ENCODE measurements around the gene PNPLA5. TPM values are rescaled to one million over a fixed set of nuclear protein-coding genes. Genes with fewer than 3 reads are reported as not detected.

PNPLA5 gene
- total and polyA plus RNA-seq, 4 donors = not detected

DNA sequence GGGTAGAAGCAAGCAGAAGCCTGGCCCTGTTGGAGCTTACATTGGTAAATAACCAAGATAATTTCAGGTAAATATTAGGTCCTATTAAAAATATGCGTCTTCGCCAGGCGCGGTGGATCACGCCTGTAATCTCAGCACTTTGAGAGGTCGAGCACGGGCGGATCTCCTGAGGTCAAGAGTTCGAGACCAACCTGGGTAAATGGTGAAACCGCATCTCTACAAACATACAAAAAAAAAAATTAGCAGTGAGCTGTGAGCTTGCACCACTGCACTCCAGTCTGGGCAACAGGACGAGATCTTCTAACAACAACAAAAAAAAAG lies 29.0 kb downstream of the PNPLA5 start:
- Histone ChIP-seq H3K27me3 (ENCODE audit: control insufficient read depth in 3 of 3, insufficient read depth in 3 of 3, low read length in 2 of 3) (peaks cover 0 to 35% (median 23%) of the 10 kb centered on the region in 3 donors), H3K4me3 (no peak overlapping the region), H3K36me3 (ENCODE audit: control insufficient read depth in 4 of 4, insufficient read depth in 4 of 4, low read length in 4 of 4) (no peaks in the 10 kb centered on the region), H3K9me3 (ENCODE audit: control insufficient read depth in 4 of 4, insufficient read depth in 3 of 4, low read length in 3 of 4) (peaks cover 0 to 5% (median 0%) of the 10 kb centered on the region in 4 donors), H3K4me1 (ENCODE audit: control insufficient read depth in 5 of 5, insufficient read depth in 5 of 5, low read length in 5 of 5) (peaks cover 0 to 4% (median 0%) of the 10 kb centered on the region in 5 donors), H3K9ac (ENCODE audit: insufficient read depth in 1 of 2, low read length in 2 of 2) (no peak overlapping the region), H3K27ac (ENCODE audit: low read depth in 1 of 2, low read length in 1 of 2) (no peak overlapping the region)
- WGBS, 2 donors = 75 to 83% methylated on average over 11 of the region's 11 CpGs
- no peak for ATAC-seq (ENCODE audit: insufficient read depth, low FRiP score)
- no peak for DNase-seq
- TF ChIP-seq, protein P1, sequence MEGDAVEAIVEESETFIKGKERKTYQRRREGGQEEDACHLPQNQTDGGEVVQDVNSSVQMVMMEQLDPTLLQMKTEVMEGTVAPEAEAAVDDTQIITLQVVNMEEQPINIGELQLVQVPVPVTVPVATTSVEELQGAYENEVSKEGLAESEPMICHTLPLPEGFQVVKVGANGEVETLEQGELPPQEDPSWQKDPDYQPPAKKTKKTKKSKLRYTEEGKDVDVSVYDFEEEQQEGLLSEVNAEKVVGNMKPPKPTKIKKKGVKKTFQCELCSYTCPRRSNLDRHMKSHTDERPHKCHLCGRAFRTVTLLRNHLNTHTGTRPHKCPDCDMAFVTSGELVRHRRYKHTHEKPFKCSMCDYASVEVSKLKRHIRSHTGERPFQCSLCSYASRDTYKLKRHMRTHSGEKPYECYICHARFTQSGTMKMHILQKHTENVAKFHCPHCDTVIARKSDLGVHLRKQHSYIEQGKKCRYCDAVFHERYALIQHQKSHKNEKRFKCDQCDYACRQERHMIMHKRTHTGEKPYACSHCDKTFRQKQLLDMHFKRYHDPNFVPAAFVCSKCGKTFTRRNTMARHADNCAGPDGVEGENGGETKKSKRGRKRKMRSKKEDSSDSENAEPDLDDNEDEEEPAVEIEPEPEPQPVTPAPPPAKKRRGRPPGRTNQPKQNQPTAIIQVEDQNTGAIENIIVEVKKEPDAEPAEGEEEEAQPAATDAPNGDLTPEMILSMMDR (IDR thresholded peaks at IDR 0.05; ENCODE audit: control extremely low read depth, extremely low read depth) = no peak

DNA sequence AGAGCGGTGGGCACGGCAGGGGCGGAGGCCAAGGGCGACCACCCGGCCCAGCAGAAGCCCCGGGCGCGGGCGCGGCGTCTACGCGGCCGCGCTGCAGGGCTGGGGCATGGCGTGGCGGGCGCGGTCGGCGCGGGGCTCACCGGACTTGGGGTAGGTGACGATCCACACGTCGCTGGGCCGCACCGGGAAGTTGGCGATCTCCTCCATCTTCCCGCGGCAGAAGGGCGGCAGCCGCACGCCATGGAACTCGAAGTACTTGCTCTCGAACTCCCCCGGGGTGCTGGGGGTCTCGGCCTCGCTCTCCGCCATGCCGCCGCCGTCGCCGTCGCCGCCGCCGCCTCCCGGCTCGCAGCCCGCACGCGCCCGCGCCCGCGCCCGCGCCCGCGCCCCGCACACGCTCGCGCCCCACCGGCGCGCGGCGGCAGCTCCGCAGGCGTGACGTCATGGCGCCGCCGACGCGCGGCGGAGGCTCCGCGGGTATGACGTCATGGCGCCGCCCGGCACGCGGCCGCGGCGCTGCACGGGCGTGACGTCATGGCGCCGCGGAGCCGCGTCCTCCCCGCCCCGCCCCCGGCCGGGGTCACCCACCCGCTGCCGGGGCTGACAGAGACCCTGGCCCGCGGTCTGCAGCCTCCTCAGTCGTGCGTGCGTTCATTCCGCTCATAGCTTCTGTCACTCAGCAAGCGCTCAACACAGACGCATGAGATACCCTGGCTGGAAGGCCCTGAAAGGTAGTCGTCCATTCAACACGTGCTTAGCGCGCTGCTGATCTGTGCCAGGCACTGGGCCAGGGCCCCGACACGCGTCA lies 29.5 kb downstream of the PNPLA5 start, which contains the start of gene SULT4A1:
TSS of gene SULT4A1 (minus strand) at position 440 of the 808 bp plus-strand sequence. CDS start at position 309, 131 bp downstream.
- H3K9ac ChIP-seq (ENCODE audit: insufficient read depth in 1 of 2, low read length in 2 of 2) = no peak within 1 kb of the TSS
- H3K4me3 ChIP-seq = no peak within 1 kb of the TSS
- DNase-seq = peak; percentile 16 to 51 (median 22)
- TF ChIP-seq, protein P1 (IDR thresholded peaks at IDR 0.05; ENCODE audit: control extremely low read depth, extremely low read depth) = no peak
- no peak within 1 kb of the TSS for H3K27ac ChIP-seq (ENCODE audit: low read depth in 1 of 2, low read length in 1 of 2)
- ATAC-seq (ENCODE audit: insufficient read depth, low FRiP score) = no peak
- peaks cover 0 to 35% (median 23%) of the 10 kb centered on the region in 3 donors for H3K27me3 ChIP-seq (ENCODE audit: control insufficient read depth in 3 of 3, insufficient read depth in 3 of 3, low read length in 2 of 3)
- WGBS, 2 donors = 3% methylated on average over 78 to 121 of the region's 121 CpGs
- no peaks in the 10 kb centered on the region for H3K36me3 ChIP-seq (ENCODE audit: control insufficient read depth in 4 of 4, insufficient read depth in 4 of 4, low read length in 4 of 4)
- peaks cover 0 to 7% (median 0%) of the 10 kb centered on the region in 4 donors for H3K9me3 ChIP-seq (ENCODE audit: control insufficient read depth in 4 of 4, insufficient read depth in 3 of 4, low read length in 3 of 4)
- H3K4me1 ChIP-seq (ENCODE audit: control insufficient read depth in 5 of 5, insufficient read depth in 5 of 5, low read length in 5 of 5) = peaks cover 0 to 4% (median 0%) of the 10 kb centered on the region in 5 donors

DNA sequence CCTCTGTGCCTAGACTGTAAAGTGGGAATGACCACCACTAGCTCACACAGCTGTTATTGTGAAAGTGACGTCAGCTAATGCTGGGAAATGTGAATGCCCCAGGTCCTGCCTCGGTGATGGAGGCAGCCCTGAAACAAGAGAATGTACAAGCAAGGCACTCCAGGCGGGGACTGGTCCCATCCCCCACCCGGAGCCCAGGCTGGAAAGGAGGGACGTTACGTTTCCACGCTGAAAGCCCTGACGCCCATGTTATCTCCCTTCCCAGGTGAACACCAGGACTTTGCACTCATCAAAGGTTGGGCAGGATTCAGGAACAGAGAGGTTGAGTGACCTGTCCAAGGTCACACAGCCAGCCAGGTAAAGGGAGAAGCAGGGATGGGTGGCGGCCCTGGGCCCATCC lies 30.3 kb downstream of the PNPLA5 start:
- WGBS, 2 donors = 45 to 55% methylated on average over 9 of the region's 9 CpGs
- TF ChIP-seq, protein P1 (IDR thresholded peaks at IDR 0.05; ENCODE audit: control extremely low read depth, extremely low read depth) = no peak
- peak in 1 of 3 donors; percentile 14 for DNase-seq
- no peak overlapping the region for H3K4me3 ChIP-seq
- peaks cover 0 to 35% (median 23%) of the 10 kb centered on the region in 3 donors for H3K27me3 ChIP-seq (ENCODE audit: control insufficient read depth in 3 of 3, insufficient read depth in 3 of 3, low read length in 2 of 3)
- H3K36me3 ChIP-seq (ENCODE audit: control insufficient read depth in 4 of 4, insufficient read depth in 4 of 4, low read length in 4 of 4) = no peaks in the 10 kb centered on the region
- H3K9ac ChIP-seq (ENCODE audit: insufficient read depth in 1 of 2, low read length in 2 of 2) = no peak overlapping the region
- no peak for ATAC-seq (ENCODE audit: insufficient read depth, low FRiP score)
- H3K9me3 ChIP-seq (ENCODE audit: control insufficient read depth in 4 of 4, insufficient read depth in 3 of 4, low read length in 3 of 4) = peaks cover 0 to 10% (median 2%) of the 10 kb centered on the region in 4 donors
- H3K4me1 ChIP-seq (ENCODE audit: control insufficient read depth in 5 of 5, insufficient read depth in 5 of 5, low read length in 5 of 5) = peaks cover 0 to 4% (median 0%) of the 10 kb centered on the region in 5 donors
- H3K27ac ChIP-seq (ENCODE audit: low read depth in 1 of 2, low read length in 1 of 2) = no peak overlapping the region
